NCI-H345 (cell line): ENCODE measurements around the gene LCLAT1.
"Not testable (repeated sequence)": the region's sequence is repeated elsewhere in the genome, so short reads cannot be mapped to it uniquely, and the experiment has no call there.

Source experiments
- DNase-seq: peaks from one replicate; lab custom pipeline; 2025; lab: John Stamatoyannopoulos, UW

The LCLAT1 gene

GRCh38 chr2:30488012-30488659 is 41.1 kb downstream of the LCLAT1 start:
- DNase-seq, result no peak

GRCh38 chr2:30491225-30491624 is 44.2 kb downstream of the LCLAT1 start:
- DNase-seq, result no peak

- DNase-seq, result no peak
Observed at GRCh38 chr2:30492185-30492584, 45.1 kb downstream of the LCLAT1 start.

- no peak for DNase-seq
Observed at GRCh38 chr2:30492619-30493018, 45.6 kb downstream of the LCLAT1 start.

GRCh38 chr2:30493440-30493839 is 46.4 kb downstream of the LCLAT1 start:
- no peak for DNase-seq

GRCh38 chr2:30495896-30496295 is 48.9 kb downstream of the LCLAT1 start:
- DNase-seq, result not testable (repeated sequence)

- no peak for DNase-seq
Observed at GRCh38 chr2:30499681-30500080, 52.6 kb downstream of the LCLAT1 start.

GRCh38 chr2:30500699-30501098 is 53.7 kb downstream of the LCLAT1 start:
- DNase-seq, result no peak

- DNase-seq, result no peak
Observed at GRCh38 chr2:30502310-30502709, 55.3 kb downstream of the LCLAT1 start.

GRCh38 chr2:30503007-30503694 is 56.1 kb downstream of the LCLAT1 start:
- no peak for DNase-seq

GRCh38 chr2:30503695-30504052 is 56.6 kb downstream of the LCLAT1 start:
- no peak for DNase-seq

GRCh38 chr2:30504731-30505130 is 57.7 kb downstream of the LCLAT1 start:
- DNase-seq, result no peak

- no peak for DNase-seq
Observed at GRCh38 chr2:30505500-30506180, 58.6 kb downstream of the LCLAT1 start.

- DNase-seq, result not testable (repeated sequence)
Observed at GRCh38 chr2:30507460-30507859, 60.4 kb downstream of the LCLAT1 start.

GRCh38 chr2:30509716-30510115 is 62.7 kb downstream of the LCLAT1 start:
- no peak for DNase-seq

GRCh38 chr2:30510409-30510808 is 63.4 kb downstream of the LCLAT1 start:
- no peak for DNase-seq

GRCh38 chr2:30511122-30512083 is 64.4 kb downstream of the LCLAT1 start:
- DNase-seq, result peak; percentile 90

- DNase-seq, result no peak
Observed at GRCh38 chr2:30512243-30512886, 65.3 kb downstream of the LCLAT1 start.

GRCh38 chr2:30513649-30514048 is 66.6 kb downstream of the LCLAT1 start:
- not testable (repeated sequence) for DNase-seq

GRCh38 chr2:30514134-30514847 is 67.2 kb downstream of the LCLAT1 start:
- DNase-seq, result peak; percentile 38
